Measurements from ENCODE around the gene ATP1A2.

GRCh38 chr1:160120797-160121196 is 5.2 kb downstream of the ATP1A2 start:
- TF ChIP-seq CTCF (IDR thresholded peaks at IDR 0.05) (no peak), POLR2A (IDR thresholded peaks at IDR 0.05) (no peak)
